ENCODE measurements around the gene IL17REL.

- TF ChIP-seq CTCF (IDR thresholded peaks at IDR 0.05) (no peak), POLR2A (IDR thresholded peaks at IDR 0.05) (no peak)
Observed at GRCh38 chr22:50012211-50013181, at the start of gene IL17REL.
